Neural cell (in vitro differentiated cells): ENCODE measurements around the gene PTRH1. TPM values are rescaled to one million over a fixed set of nuclear protein-coding genes. Genes with fewer than 3 reads are reported as not detected.

Experiments
- H2AFZ ChIP-seq: fragments of 200-600, 300-800 bp; sonication (generic), shearing (Covaris generic); 2 replicates; pipeline ENCODE4 v1.6.0; 2014; ENCODE audit warnings: low read depth, mild to moderate bottlenecking, antibody characterized with exemption, low read length, moderate library complexity
- H3F3A ChIP-seq: fragments of 200-600 bp; shearing (Covaris generic); 2 replicates; pipeline ENCODE4 v1.6.1; 2016; ENCODE audit warnings: mild to moderate bottlenecking, moderate library complexity, mixed read lengths, antibody characterized with exemption, low read length; ENCODE audit not compliant: insufficient read depth, poor library complexity, severe bottlenecking
- H3K27ac ChIP-seq: fragments of 200-600, 300-800 bp; sonication (generic), shearing (Covaris generic); 2 replicates; pipeline ENCODE4 v1.5.1; 2014; ENCODE audit warnings: mild to moderate bottlenecking, low read length, moderate library complexity
- H3K27me3 ChIP-seq: fragments of 300-800, 200-600 bp; sonication (generic), shearing (Covaris generic); 2 replicates; pipeline ENCODE4 v1.6.0; 2014; ENCODE audit warnings: mild to moderate bottlenecking, low read depth, low read length, moderate library complexity; ENCODE audit not compliant: insufficient read depth
- H3K36me3 ChIP-seq: fragments of 300-800, 200-600 bp; sonication (generic), shearing (Covaris generic); 2 replicates; pipeline ENCODE4 v1.5.1; 2014; ENCODE audit warnings: mild to moderate bottlenecking, antibody characterized with exemption, low read length, moderate library complexity; ENCODE audit not compliant: insufficient read depth
- H3K4me2 ChIP-seq: fragments of 300-800, 200-600 bp; sonication (generic), shearing (Covaris generic); 2 replicates; pipeline ENCODE4 v1.6.0; 2014; ENCODE audit warnings: mild to moderate bottlenecking, low read length
- H3K4me3 ChIP-seq: fragments of 300-800, 200-600 bp; sonication (generic), shearing (Covaris generic); 2 replicates; pipeline ENCODE4 v1.5.1; 2014; ENCODE audit warnings: mild to moderate bottlenecking, low read length, moderate library complexity
- H3K79me2 ChIP-seq: fragments of 200-600 bp; shearing (Covaris generic); replicated peaks from 2 replicates; pipeline ENCODE4 v1.6.0; 2014; ENCODE audit warnings: mild to moderate bottlenecking, low read length, moderate library complexity; ENCODE audit not compliant: insufficient read depth
- H3K9ac ChIP-seq: fragments of 300-800, 200-600 bp; sonication (generic), shearing (Covaris generic); 2 replicates; pipeline ENCODE4 v1.6.1; 2016; ENCODE audit warnings: mild to moderate bottlenecking, low read length, mixed read lengths
- H3K9me2 ChIP-seq: fragments of 200-600 bp; shearing (Covaris generic); 2 replicates; pipeline ENCODE4 v1.6.1; 2016; ENCODE audit warnings: mild to moderate bottlenecking, low read length, mixed read lengths; ENCODE audit not compliant: insufficient read depth
- H3K9me3 ChIP-seq: fragments of 200-600, 300-800 bp; sonication (generic), shearing (Covaris generic); 2 replicates; pipeline ENCODE4 v1.6.1; 2016; ENCODE audit warnings: mild to moderate bottlenecking, mixed run types, low read length, moderate library complexity, mixed read lengths
- H4K20me1 ChIP-seq: fragments of 200-600 bp; shearing (Covaris generic); 2 replicates; pipeline ENCODE4 v1.6.1; 2016; ENCODE audit warnings: mild to moderate bottlenecking, mixed run types; ENCODE audit not compliant: insufficient read depth
- CTCF ChIP-seq: fragments of 450-650 bp; IDR thresholded peaks from 2 replicates; pipeline ENCODE4 v1.5.1; 2014; ENCODE audit warnings: antibody characterized with exemption, mild to moderate bottlenecking, moderate library complexity; ENCODE audit not compliant: poor library complexity, severe bottlenecking
- EP300 ChIP-seq: fragments of 450-650 bp; conservative IDR thresholded peaks from 2 replicates; pipeline ENCODE4 v1.6.1; 2014; ENCODE audit warnings: antibody characterized with exemption, mild to moderate bottlenecking, moderate library complexity; ENCODE audit not compliant: poor library complexity, severe bottlenecking
- EZH2 ChIP-seq: fragments of 200-600, 300-800 bp; shearing (Covaris generic), sonication (generic); IDR thresholded peaks from 2 replicates; pipeline ENCODE4 v1.6.1; 2014; ENCODE audit warnings: antibody characterized with exemption, low read length, borderline replicate concordance, mild to moderate bottlenecking; ENCODE audit not compliant: insufficient read depth, poor library complexity, severe bottlenecking
- MXI1 ChIP-seq: fragments of 450-650 bp; conservative IDR thresholded peaks from 2 replicates; pipeline ENCODE4 v1.6.1; 2014; ENCODE audit warnings: antibody characterized with exemption, mild to moderate bottlenecking; ENCODE audit not compliant: poor library complexity, severe bottlenecking
- POLR2AphosphoS5 ChIP-seq: IDR thresholded peaks from 2 replicates; pipeline ENCODE4 v1.6.1; 2012
- RAD21 ChIP-seq: fragments of 450-650 bp; conservative IDR thresholded peaks from 2 replicates; pipeline ENCODE4 v1.6.1; 2014; ENCODE audit warnings: antibody characterized with exemption, mild to moderate bottlenecking, moderate library complexity
- REST ChIP-seq: IDR thresholded peaks from 2 replicates; pipeline ENCODE4 v1.6.1; 2012; ENCODE audit warnings: borderline replicate concordance
- SMC3 ChIP-seq: fragments of 450-650 bp; conservative IDR thresholded peaks from 2 replicates; pipeline ENCODE4 v1.6.1; 2014; ENCODE audit warnings: antibody characterized with exemption, mild to moderate bottlenecking, moderate library complexity; ENCODE audit not compliant: poor library complexity
- TAF1 ChIP-seq: IDR thresholded peaks from 2 replicates; pipeline ENCODE4 v1.6.1; 2012; ENCODE audit warnings: low read depth
- polyA plus RNA-seq: library from polyadenylated mRNA; depleted of rRNA; stranded (reverse); fragments of >200 nt; gene quantifications from 2 replicates; pipeline ENCODE4 v1.2.3, GENCODE V29; 2014

The PTRH1 gene
- polyA plus RNA-seq, 1 donor from 2014 or later, result 20.0 TPM

GRCh38 chr9:127707766-127708165 lies 7.7 kb downstream of the PTRH1 start:
- Histone ChIP-seq H3K4me2 (no peak overlapping the region), H3K27me3 (no peaks in the 10 kb centered on the region), H4K20me1 (no peaks in the 10 kb centered on the region), H3K27ac (no peak overlapping the region), H3K9ac (no peak overlapping the region), H3K4me3 (no peak overlapping the region), H2AFZ (no peak overlapping the region), H3K79me2 (no peaks in the 10 kb centered on the region), H3F3A (no peaks in the 10 kb centered on the region), H3K36me3 (no peaks in the 10 kb centered on the region), H3K9me3 (no peaks in the 10 kb centered on the region), H3K9me2 (no peaks in the 10 kb centered on the region)
- TF ChIP-seq EZH2, result no peak
- TF ChIP-seq RAD21, result no peak
- no peak for TF ChIP-seq TAF1
- no peak for TF ChIP-seq REST
- TF ChIP-seq MXI1, result no peak
- TF ChIP-seq POLR2AphosphoS5, result no peak
- no peak for TF ChIP-seq CTCF
- no peak for TF ChIP-seq EP300
- TF ChIP-seq SMC3, result no peak

- Histone ChIP-seq H3K4me2 (no peak within 1 kb of the TSS), H3K27ac (no peak within 1 kb of the TSS), H3K27me3 (no peaks in the 10 kb centered on the region), H3K9ac (no peak within 1 kb of the TSS), H3K79me2 (no peaks in the 10 kb centered on the region), H4K20me1 (no peaks in the 10 kb centered on the region), H3K4me3 (no peak within 1 kb of the TSS), H3K9me2 (no peaks in the 10 kb centered on the region), H3K36me3 (no peaks in the 10 kb centered on the region), H3K9me3 (no peaks in the 10 kb centered on the region), H2AFZ (no peak within 1 kb of the TSS), H3F3A (no peaks in the 10 kb centered on the region)
- TF ChIP-seq SMC3, result no peak
- no peak for TF ChIP-seq CTCF
- TF ChIP-seq TAF1, result no peak
- no peak for TF ChIP-seq RAD21
- no peak for TF ChIP-seq MXI1
- TF ChIP-seq EZH2, result no peak
- no peak for TF ChIP-seq POLR2AphosphoS5
- no peak for TF ChIP-seq EP300
- no peak for TF ChIP-seq REST
Observed at GRCh38 chr9:127706836-127707241, 8.6 kb downstream of the PTRH1 start, which contains the start of gene CFAP157. Gene CFAP157, plus strand, starts transcription at chr9:127706988. Its CDS starts 44 bp downstream, at chr9:127707032.
